ENCODE results near the gene SRBD1. TPM values are rescaled to one million over a fixed set of nuclear protein-coding genes. Genes with fewer than 3 reads are reported as not detected.

The SRBD1 gene
- total RNA-seq, 1 experiment from 2014 or later: 22.8 TPM

DNA sequence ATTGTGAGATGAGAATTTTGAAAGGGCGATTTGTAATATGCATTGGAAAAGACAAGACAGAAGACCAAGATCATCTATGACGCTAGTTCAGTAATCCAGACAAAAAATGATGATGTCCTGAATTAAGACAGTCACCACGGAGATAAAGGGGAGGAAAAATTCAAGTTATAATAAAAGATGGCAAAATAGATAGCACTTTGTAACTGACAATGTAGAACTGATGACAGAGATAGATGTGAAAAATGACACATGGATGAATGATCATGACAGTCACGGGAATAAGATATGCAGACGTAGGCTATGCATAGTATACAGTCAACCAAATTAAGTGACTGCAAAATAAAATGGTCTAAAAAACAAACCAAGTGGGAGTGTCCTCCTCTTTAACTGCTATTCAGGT is 59.2 kb downstream of the SRBD1 start:
- TF ChIP-seq ZNF423 (CRISPR knock-in tag; IDR thresholded peaks at IDR 0.05) (no peak), ATF6 (CRISPR knock-in tag; IDR thresholded peaks at IDR 0.05) (no peak), ZNF138 (CRISPR knock-in tag; conservative IDR thresholded peaks at IDR 0.05) (no peak), FOXP4 (CRISPR knock-in tag; IDR thresholded peaks at IDR 0.05) (no peak), SMAD3 (CRISPR knock-in tag; IDR thresholded peaks at IDR 0.05; ENCODE audit: borderline replicate concordance) (no peak), ZNF317 (CRISPR knock-in tag; IDR thresholded peaks at IDR 0.05; ENCODE audit: borderline replicate concordance, low read depth) (no peak), ETV6 (CRISPR knock-in tag; IDR thresholded peaks at IDR 0.05) (no peak), ESRRA (CRISPR knock-in tag; IDR thresholded peaks at IDR 0.05; ENCODE audit: borderline replicate concordance) (no peak), HMGA2 (CRISPR knock-in tag; IDR thresholded peaks at IDR 0.05) (no peak), TCF7 (CRISPR knock-in tag; IDR thresholded peaks at IDR 0.05; ENCODE audit: low read depth) (no peak), ZNF512 (CRISPR knock-in tag; IDR thresholded peaks at IDR 0.05; ENCODE audit: borderline replicate concordance) (no peak), USF2 (CRISPR knock-in tag; IDR thresholded peaks at IDR 0.05) (no peak), RORB (CRISPR knock-in tag; IDR thresholded peaks at IDR 0.05) (no peak)
- TF ChIP-seq, protein P1, sequence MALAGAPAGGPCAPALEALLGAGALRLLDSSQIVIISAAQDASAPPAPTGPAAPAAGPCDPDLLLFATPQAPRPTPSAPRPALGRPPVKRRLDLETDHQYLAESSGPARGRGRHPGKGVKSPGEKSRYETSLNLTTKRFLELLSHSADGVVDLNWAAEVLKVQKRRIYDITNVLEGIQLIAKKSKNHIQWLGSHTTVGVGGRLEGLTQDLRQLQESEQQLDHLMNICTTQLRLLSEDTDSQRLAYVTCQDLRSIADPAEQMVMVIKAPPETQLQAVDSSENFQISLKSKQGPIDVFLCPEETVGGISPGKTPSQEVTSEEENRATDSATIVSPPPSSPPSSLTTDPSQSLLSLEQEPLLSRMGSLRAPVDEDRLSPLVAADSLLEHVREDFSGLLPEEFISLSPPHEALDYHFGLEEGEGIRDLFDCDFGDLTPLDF (CRISPR knock-in tag; IDR thresholded peaks at IDR 0.05): no peak
- TF ChIP-seq, protein P2, sequence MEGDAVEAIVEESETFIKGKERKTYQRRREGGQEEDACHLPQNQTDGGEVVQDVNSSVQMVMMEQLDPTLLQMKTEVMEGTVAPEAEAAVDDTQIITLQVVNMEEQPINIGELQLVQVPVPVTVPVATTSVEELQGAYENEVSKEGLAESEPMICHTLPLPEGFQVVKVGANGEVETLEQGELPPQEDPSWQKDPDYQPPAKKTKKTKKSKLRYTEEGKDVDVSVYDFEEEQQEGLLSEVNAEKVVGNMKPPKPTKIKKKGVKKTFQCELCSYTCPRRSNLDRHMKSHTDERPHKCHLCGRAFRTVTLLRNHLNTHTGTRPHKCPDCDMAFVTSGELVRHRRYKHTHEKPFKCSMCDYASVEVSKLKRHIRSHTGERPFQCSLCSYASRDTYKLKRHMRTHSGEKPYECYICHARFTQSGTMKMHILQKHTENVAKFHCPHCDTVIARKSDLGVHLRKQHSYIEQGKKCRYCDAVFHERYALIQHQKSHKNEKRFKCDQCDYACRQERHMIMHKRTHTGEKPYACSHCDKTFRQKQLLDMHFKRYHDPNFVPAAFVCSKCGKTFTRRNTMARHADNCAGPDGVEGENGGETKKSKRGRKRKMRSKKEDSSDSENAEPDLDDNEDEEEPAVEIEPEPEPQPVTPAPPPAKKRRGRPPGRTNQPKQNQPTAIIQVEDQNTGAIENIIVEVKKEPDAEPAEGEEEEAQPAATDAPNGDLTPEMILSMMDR (IDR thresholded peaks at IDR 0.05): no peak
- TF ChIP-seq, protein P3, sequence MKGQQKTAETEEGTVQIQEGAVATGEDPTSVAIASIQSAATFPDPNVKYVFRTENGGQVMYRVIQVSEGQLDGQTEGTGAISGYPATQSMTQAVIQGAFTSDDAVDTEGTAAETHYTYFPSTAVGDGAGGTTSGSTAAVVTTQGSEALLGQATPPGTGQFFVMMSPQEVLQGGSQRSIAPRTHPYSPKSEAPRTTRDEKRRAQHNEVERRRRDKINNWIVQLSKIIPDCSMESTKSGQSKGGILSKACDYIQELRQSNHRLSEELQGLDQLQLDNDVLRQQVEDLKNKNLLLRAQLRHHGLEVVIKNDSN (CRISPR knock-in tag; IDR thresholded peaks at IDR 0.05): no peak
- ChIA-PET CTCF (no interaction called here), POLR2A (no interaction called here)
- Mint-ChIP-seq H3K4me3 (no peak overlapping the region), H3K27ac (no peak overlapping the region), H3K4me1 (peaks cover 16% of the 10 kb centered on the region), H3K27me3 (ENCODE audit: low read depth) (no peaks in the 10 kb centered on the region), H3K9me3 (no peaks in the 10 kb centered on the region), H3K36me3 (peaks cover 2% of the 10 kb centered on the region)
- no peak for DNase-seq (ENCODE audit: low spot score)
- ATAC-seq: no peak

Measured in WTC11 (cell line).